ENCODE results near the gene STRBP.
"Not testable (repeated sequence)": the region's sequence is repeated elsewhere in the genome, so short reads cannot be mapped to it uniquely, and the experiment has no call there.

STRBP gene

GRCh38 chr9:123187131-123187530 lies 81.3 kb downstream of the STRBP start:
- no peak for DNase-seq (ENCODE audit: low spot score)
- H3K27ac ChIP-seq, result no peak overlapping the region
- ChIA-PET CTCF (interaction anchor here (0.6 kb wide), 1 partner anchor 175 kb away, joined by 7 read pairs; no protein-coding TSS in a partner anchor), POLR2A (ENCODE audit: low non-redundant PET) (interaction anchor here (0.6 kb wide), 1 partner anchor 33 kb away, joined by 7 read pairs; no protein-coding TSS in a partner anchor)
- TF ChIP-seq CTCF (conservative IDR thresholded peaks at IDR 0.05; ENCODE audit: low read depth), result no peak

- H3K27ac ChIP-seq; DNase-seq (ENCODE audit: low spot score): not testable (repeated sequence)
- ChIA-PET POLR2A (ENCODE audit: low non-redundant PET) (interaction anchor here (0.6 kb wide), 1 partner anchor 145 kb away, joined by 7 read pairs; no protein-coding TSS in a partner anchor), CTCF (interaction anchor here (0.6 to 0.9 kb wide), 3 partner anchors 46 to 858 kb away, joined by 3 to 4 read pairs (median 4); no protein-coding TSS in a partner anchor)
These were observed 82.4 kb downstream of the STRBP start for GRCh38 chr9:123186029-123186428.

- no peak for DNase-seq (ENCODE audit: low spot score)
- no peak for TF ChIP-seq CTCF (conservative IDR thresholded peaks at IDR 0.05; ENCODE audit: low read depth)
- ChIA-PET CTCF (no interaction called here), POLR2A (ENCODE audit: low non-redundant PET) (no interaction called here)
- H3K27ac ChIP-seq, result no peak overlapping the region
These were observed 91.4 kb downstream of the STRBP start for GRCh38 chr9:123176949-123177348.

- POLR2A ChIA-PET (ENCODE audit: low non-redundant PET), result no interaction called here
- peak; percentile 23 for DNase-seq (ENCODE audit: low spot score)
- TF ChIP-seq CTCF (conservative IDR thresholded peaks at IDR 0.05; ENCODE audit: low read depth), result no peak
- H3K27ac ChIP-seq, result no peak overlapping the region
- CTCF ChIA-PET, result no interaction called here
These were observed 92.3 kb downstream of the STRBP start for GRCh38 chr9:123175854-123176629.

- CTCF ChIA-PET, result no interaction called here
- no peak for TF ChIP-seq CTCF (conservative IDR thresholded peaks at IDR 0.05; ENCODE audit: low read depth)
- no peak overlapping the region for H3K27ac ChIP-seq
- no peak for DNase-seq (ENCODE audit: low spot score)
- POLR2A ChIA-PET (ENCODE audit: low non-redundant PET), result no interaction called here
These were observed 93.4 kb downstream of the STRBP start for GRCh38 chr9:123174887-123175518.

- no peak overlapping the region for H3K27ac ChIP-seq
- ChIA-PET CTCF (interaction anchor here (0.6 kb wide), 1 partner anchor 10 kb away, joined by 4 read pairs; no protein-coding TSS in a partner anchor), POLR2A (ENCODE audit: low non-redundant PET) (no interaction called here)
- no peak for DNase-seq (ENCODE audit: low spot score)
- TF ChIP-seq CTCF (conservative IDR thresholded peaks at IDR 0.05; ENCODE audit: low read depth), result no peak
These were observed 94.3 kb downstream of the STRBP start for GRCh38 chr9:123174079-123174478.

- no peak overlapping the region for H3K27ac ChIP-seq
- DNase-seq (ENCODE audit: low spot score), result no peak
- CTCF ChIA-PET, result interaction anchor here (0.6 kb wide), 1 partner anchor 79 kb away, joined by 3 read pairs; no protein-coding TSS in a partner anchor
- no peak for TF ChIP-seq CTCF (conservative IDR thresholded peaks at IDR 0.05; ENCODE audit: low read depth)
- POLR2A ChIA-PET (ENCODE audit: low non-redundant PET), result no interaction called here
These were observed 98.5 kb downstream of the STRBP start for GRCh38 chr9:123169926-123170325.

Measured in RWPE1 (cell line).